ENCODE measurements around the gene ABLIM2. TPM values are rescaled to one million over a fixed set of nuclear protein-coding genes. Genes with fewer than 3 reads are reported as not detected.

ABLIM2 gene
- total RNA-seq, 1 experiment from 2014 or later = 6.1 TPM

GRCh38 chr4:8197521-8197920 lies 38.9 kb upstream of the ABLIM2 start:
- no peaks in the 10 kb centered on the region for H3K27me3 ChIP-seq (ENCODE audit: insufficient read depth, low read length)
- H3K4me1 ChIP-seq (ENCODE audit: control insufficient read depth in 1 of 2, insufficient read depth in 2 of 2, low read length in 2 of 2) = peaks cover 22 to 42% of the 10 kb centered on the region in 2 experiments
- no peaks in the 10 kb centered on the region for H3K36me3 ChIP-seq (ENCODE audit: control insufficient read depth in 1 of 2, insufficient read depth in 2 of 2, low read length in 2 of 2)
- H3K79me2 ChIP-seq (ENCODE audit: insufficient read depth, low read length) = no peaks in the 10 kb centered on the region
- H4K20me1 ChIP-seq (ENCODE audit: insufficient read depth) = no peaks in the 10 kb centered on the region
- BruUV-seq (replicated peaks) = no TSS peak
- H3K9me3 ChIP-seq (ENCODE audit: control insufficient read depth in 1 of 2, insufficient read depth in 1 of 2, low read depth in 1 of 2, low read length in 2 of 2) = no peaks in the 10 kb centered on the region
- intact Hi-C loops (cut with micrococcal nuclease) = no loop called here
- ChIA-PET POLR2A (no interaction called here), CTCF (no interaction called here), RAD21 (ENCODE audit: low non-redundant PET in 1 of 2, low total read pairs in 2 of 2, uncharacterized antibody in 2 of 2, unreplicated experiment in 2 of 2) (no interaction called here)
- H3K27ac ChIP-seq (ENCODE audit: low read depth, low read length) = no peak overlapping the region
- DNase-seq (ENCODE audit: low read depth, low spot score) (no peak), ATAC-seq (no peak)
- H3K4me3 ChIP-seq (replicated peaks in 1 of 2; ENCODE audit: low read depth in 1 of 2, low read length in 2 of 2) = no peak overlapping the region
- no peak overlapping the region for H3K4me2 ChIP-seq (ENCODE audit: low read length)
- H3K9me2 ChIP-seq (ENCODE audit: insufficient read depth) = no peaks in the 10 kb centered on the region
- H3K9ac ChIP-seq (ENCODE audit: low read length) = no peak overlapping the region
- no peak for TF ChIP-seq POLR2A (IDR thresholded peaks at IDR 0.05; ENCODE audit: borderline replicate concordance, extremely low read depth, insufficient read depth, insufficient read length)
- no peak for TF ChIP-seq EZH2 (IDR thresholded peaks at IDR 0.05)
- no peak for TF ChIP-seq FOSL1 (IDR thresholded peaks at IDR 0.05; ENCODE audit: low read depth)
- TF ChIP-seq EGR1 (IDR thresholded peaks at IDR 0.05; ENCODE audit: low read depth) = no peak
- TF ChIP-seq EZH2phosphoT487 (IDR thresholded peaks at IDR 0.05; ENCODE audit: borderline replicate concordance) = no peak
- no peak for TF ChIP-seq SRF (IDR thresholded peaks at IDR 0.05; ENCODE audit: low read depth)
- H2AFZ ChIP-seq (ENCODE audit: low read depth, low read length, poor library complexity, severe bottlenecking) = no peak overlapping the region

GRCh38 chr4:8195841-8196458 lies 37.3 kb upstream of the ABLIM2 start:
- Histone ChIP-seq H3K27me3 (ENCODE audit: insufficient read depth, low read length) (no peaks in the 10 kb centered on the region), H3K9ac (ENCODE audit: low read length) (no peak overlapping the region), H4K20me1 (ENCODE audit: insufficient read depth) (no peaks in the 10 kb centered on the region), H3K4me1 (ENCODE audit: control insufficient read depth in 1 of 2, insufficient read depth in 2 of 2, low read length in 2 of 2) (peaks cover 33 to 57% of the 10 kb centered on the region in 2 experiments), H3K27ac (ENCODE audit: low read depth, low read length) (no peak overlapping the region), H3K79me2 (ENCODE audit: insufficient read depth, low read length) (no peaks in the 10 kb centered on the region), H3K9me3 (ENCODE audit: control insufficient read depth in 1 of 2, insufficient read depth in 1 of 2, low read depth in 1 of 2, low read length in 2 of 2) (no peaks in the 10 kb centered on the region), H3K4me3 (replicated peaks in 1 of 2; ENCODE audit: low read depth in 1 of 2, low read length in 2 of 2) (no peak overlapping the region), H3K4me2 (ENCODE audit: low read length) (no peak overlapping the region), H3K9me2 (ENCODE audit: insufficient read depth) (no peaks in the 10 kb centered on the region), H3K36me3 (ENCODE audit: control insufficient read depth in 1 of 2, insufficient read depth in 2 of 2, low read length in 2 of 2) (no peaks in the 10 kb centered on the region), H2AFZ (ENCODE audit: low read depth, low read length, poor library complexity, severe bottlenecking) (no peak overlapping the region)
- DNase-seq (ENCODE audit: low read depth, low spot score) = no peak
- ChIA-PET POLR2A (no interaction called here), CTCF (interaction anchor here (5.1 kb wide), 1 partner anchor 19 kb away, joined by 36 read pairs; no protein-coding TSS in a partner anchor), RAD21 (ENCODE audit: low non-redundant PET in 1 of 2, low total read pairs in 2 of 2, uncharacterized antibody in 2 of 2, unreplicated experiment in 2 of 2) (no interaction called here)
- no TSS peak for BruUV-seq (replicated peaks)
- TF ChIP-seq FOSL1 (IDR thresholded peaks at IDR 0.05; ENCODE audit: low read depth) (no peak), ZFX (IDR thresholded peaks at IDR 0.05) (no peak), POLR2AphosphoS5 (IDR thresholded peaks at IDR 0.05; ENCODE audit: low read depth, low read length) (no peak), ZNF274 (IDR thresholded peaks at IDR 0.05; ENCODE audit: low read depth, low read length) (no peak), ELF1 (IDR thresholded peaks at IDR 0.05; ENCODE audit: borderline replicate concordance, low read depth) (no peak), ZBTB33 (IDR thresholded peaks at IDR 0.05; ENCODE audit: extremely low read depth, insufficient replicate concordance, low read length) (no peak), RAD21 (IDR thresholded peaks at IDR 0.05; ENCODE audit: low read depth) (no peak), CBX3 (IDR thresholded peaks at IDR 0.05; ENCODE audit: low read depth) (no peak)
- TF ChIP-seq, protein P1, sequence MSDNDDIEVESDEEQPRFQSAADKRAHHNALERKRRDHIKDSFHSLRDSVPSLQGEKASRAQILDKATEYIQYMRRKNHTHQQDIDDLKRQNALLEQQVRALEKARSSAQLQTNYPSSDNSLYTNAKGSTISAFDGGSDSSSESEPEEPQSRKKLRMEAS (IDR thresholded peaks at IDR 0.05) = no peak
- TF ChIP-seq, protein P2, sequence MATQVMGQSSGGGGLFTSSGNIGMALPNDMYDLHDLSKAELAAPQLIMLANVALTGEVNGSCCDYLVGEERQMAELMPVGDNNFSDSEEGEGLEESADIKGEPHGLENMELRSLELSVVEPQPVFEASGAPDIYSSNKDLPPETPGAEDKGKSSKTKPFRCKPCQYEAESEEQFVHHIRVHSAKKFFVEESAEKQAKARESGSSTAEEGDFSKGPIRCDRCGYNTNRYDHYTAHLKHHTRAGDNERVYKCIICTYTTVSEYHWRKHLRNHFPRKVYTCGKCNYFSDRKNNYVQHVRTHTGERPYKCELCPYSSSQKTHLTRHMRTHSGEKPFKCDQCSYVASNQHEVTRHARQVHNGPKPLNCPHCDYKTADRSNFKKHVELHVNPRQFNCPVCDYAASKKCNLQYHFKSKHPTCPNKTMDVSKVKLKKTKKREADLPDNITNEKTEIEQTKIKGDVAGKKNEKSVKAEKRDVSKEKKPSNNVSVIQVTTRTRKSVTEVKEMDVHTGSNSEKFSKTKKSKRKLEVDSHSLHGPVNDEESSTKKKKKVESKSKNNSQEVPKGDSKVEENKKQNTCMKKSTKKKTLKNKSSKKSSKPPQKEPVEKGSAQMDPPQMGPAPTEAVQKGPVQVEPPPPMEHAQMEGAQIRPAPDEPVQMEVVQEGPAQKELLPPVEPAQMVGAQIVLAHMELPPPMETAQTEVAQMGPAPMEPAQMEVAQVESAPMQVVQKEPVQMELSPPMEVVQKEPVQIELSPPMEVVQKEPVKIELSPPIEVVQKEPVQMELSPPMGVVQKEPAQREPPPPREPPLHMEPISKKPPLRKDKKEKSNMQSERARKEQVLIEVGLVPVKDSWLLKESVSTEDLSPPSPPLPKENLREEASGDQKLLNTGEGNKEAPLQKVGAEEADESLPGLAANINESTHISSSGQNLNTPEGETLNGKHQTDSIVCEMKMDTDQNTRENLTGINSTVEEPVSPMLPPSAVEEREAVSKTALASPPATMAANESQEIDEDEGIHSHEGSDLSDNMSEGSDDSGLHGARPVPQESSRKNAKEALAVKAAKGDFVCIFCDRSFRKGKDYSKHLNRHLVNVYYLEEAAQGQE (IDR thresholded peaks at IDR 0.05; ENCODE audit: low read depth) = no peak
- TF ChIP-seq, protein P3, sequence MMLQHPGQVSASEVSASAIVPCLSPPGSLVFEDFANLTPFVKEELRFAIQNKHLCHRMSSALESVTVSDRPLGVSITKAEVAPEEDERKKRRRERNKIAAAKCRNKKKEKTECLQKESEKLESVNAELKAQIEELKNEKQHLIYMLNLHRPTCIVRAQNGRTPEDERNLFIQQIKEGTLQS (IDR thresholded peaks at IDR 0.05) = no peak
- ATAC-seq = no peak
- intact Hi-C loops (cut with micrococcal nuclease) = no loop called here
